CD4-positive, alpha-beta T cell treated with Interleukin-17A for 1 hour (primary cell): ENCODE results near the gene NKX1-2.

Experiments used
- DNase-seq: peaks from one replicate; pipeline ENCODE4 v3.0.0-alpha.2; 2020

The NKX1-2 gene

DNA sequence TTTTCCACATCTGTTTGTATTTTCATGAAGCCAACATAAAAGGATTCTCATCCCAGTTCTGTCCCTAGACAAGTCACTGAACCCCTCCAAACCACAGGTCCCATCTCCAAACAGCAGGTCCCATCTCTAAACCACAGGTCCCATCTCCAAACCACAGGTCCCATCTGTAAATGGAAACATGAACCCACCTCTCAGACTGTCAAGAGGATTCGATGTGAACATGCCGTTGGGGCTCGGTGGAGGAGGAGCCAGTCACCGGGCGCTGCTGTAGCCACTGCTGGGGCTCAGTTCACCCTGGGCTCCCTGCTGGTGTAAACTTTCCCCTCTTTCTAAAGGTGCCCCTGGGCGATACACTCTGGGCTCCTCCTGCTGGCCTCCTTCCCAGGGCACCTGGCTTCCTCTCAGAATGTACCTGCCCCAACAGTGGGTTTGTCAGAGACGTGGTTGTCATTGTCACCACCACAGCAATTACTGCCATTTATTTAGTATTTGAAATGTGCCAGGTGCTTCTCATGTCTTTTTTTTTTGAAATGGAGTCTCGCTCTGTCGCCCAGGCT is 24.8 kb upstream of the NKX1-2 start:
- no peak for DNase-seq

DNA sequence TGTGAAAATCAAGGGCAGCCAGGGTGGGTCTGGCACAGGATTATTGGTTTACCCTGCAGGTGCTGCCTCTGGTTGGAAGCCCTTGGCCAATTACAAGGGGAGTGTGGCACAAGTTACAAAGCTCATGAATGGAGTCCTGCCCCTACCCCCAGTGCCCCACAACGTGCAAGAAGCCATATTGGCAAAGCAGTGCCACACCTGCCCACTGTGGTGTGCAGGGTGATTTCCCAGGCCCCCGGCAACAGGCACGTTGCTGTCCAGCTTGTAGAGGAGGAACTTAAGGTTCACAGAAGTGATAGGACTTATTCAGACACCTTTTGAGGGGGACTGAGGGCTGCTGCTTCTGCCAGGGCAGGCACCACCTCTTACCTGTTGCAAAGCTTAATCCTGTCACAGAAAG is 23.2 kb upstream of the NKX1-2 start:
- no peak for DNase-seq

DNA sequence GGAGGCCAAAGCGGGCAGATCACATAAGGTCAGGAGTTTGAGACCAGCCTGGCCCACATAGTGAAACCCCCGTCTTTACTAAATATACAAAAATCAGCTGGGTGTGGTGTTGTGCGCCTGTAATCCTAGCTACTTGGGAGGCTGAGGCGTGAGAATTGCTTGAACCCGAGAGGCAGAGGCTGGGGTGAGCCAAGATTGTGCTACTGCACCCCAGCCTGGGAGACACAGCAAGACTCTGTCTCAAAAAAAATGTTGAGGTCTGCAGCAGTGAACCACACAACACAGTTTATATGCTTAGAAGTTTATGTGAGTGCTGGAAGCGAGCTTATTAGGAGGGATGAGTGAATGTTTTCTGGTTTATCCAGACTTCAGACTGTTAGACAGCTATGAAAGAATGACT is 22.2 kb upstream of the NKX1-2 start:
- DNase-seq: no peak

DNA sequence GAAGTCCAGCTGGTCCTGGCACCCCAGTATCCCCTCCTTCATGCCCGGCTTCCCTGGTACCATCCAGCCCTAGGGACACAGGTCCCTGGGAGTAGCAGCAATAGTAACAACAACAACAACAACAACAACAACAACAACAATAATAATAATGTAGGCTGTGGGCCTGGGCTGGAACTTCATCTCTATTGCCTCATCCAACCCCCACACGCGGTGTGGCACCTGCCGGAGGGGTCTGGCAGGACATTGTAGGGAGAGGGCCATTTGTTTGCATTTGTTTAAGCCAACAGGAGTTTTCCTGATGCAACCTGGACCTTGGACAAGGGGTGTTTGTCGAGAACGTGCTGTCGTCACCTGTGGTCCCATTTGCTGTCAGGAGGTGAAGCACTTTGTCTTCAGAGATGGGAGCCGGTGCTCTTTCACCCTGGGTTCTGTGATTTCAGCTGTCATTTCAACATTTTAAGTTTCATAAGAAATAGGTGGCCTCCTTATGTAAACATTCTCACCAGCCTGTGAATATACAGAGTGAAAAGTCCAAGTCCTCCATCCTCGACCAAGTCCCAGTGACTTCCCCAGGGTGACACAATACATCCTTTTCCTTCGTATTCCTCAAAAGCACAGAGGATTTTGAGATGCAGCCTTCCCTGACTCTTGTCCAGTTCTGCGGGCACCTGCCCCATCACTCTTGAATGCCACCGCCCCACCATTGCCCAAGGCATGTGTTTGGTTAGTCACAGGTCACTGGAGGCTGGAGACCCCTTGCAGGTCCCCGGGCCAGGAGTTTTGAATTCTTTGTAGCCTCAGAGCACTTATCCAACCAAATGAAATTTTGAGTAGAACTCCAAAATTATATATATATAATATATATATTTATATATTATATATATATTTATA is 21.0 kb upstream of the NKX1-2 start:
- DNase-seq: no peak

GRCh38 chr10:124469956-124470484 is 20.2 kb upstream of the NKX1-2 start:
- no peak for DNase-seq

GRCh38 chr10:124468624-124469023 is 18.8 kb upstream of the NKX1-2 start:
- DNase-seq: no peak

DNA sequence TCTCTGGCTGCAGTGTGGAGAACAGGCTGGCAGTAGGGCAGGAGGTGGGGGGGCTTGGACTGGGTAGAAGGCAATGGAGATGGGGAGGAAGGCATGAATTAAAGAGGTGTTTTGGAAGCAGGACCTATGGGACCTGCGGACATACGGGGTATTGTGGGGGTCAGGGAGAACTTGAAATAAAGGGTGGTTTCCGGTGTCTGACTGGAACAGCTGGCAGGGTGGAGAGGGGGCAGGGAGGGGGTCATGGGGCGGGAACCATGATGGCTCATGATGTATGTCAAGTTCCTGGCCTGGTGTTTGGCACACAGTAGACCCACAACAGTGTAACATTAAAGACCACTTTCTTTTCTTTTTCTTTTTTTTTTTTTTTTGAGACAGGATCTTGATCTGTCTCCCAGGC is 17.3 kb upstream of the NKX1-2 start:
- DNase-seq: no peak

DNA sequence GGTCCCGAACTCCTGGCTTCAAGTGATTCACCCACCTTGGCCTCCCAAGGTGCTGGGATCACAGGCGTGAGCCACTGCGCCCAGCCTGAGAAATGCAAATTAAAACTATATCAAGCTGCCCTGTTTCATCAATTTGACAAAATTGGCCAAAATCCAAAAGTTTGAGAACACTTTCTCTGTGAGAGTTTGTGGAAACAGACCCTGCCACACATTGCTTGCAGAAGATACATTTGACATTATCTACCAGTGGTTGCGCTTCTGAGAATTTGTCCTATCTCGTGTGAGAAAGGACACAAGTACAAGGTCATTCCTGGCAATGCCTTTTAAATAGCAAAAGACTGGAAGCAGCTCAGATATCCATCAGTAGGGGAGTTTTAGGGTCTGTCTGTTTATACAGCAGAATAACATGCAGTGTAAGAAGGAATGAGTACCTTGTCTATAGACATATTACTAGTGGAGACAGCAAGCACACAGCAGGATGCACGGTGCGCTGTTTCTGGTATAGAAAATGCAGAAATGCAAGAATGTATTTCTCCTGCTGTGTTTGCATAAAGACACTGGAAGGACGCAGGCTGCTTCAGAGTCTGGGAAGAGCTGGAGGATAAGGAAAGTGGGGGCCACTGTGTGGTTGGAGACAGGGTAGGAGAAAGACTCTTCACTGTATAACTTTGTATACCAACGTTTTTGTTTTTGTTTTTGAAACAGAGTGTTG is 16.1 kb upstream of the NKX1-2 start:
- DNase-seq: no peak

DNA sequence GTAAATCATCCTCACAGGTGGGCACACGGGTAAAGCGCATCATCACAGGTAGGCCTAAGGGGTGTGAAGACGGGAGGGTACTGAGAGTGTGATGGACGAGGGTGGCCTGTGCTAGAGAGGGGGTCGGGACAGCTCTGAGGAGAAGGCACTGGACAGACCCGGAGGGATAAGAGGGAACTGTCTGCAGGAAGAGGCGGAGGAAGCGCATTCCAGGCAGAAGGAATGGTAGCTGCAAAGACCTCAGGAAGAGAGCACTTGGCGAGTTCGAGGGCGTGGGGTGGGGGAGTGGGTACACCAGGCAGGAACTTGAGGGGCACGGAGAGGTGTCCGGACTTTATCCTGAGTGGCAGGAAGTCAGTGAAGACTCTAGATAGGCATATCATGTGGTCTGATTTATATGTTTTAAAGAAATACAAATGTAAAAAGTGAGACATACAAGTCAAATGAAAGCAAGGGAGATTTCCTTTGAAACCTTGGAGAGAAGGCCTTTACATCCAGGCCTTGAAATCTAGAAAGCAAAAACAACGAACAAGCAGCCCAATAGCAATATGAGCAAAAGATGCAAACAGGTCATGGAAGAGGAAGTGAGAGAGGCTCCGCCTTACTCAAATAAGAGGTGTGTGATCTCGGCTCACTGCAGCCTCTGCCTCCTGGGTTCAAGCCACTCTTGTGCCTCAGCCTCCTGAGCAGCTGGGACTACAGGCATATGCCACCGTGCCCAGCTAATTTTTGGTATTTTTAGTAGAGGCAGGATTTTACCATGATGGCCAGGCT is 15.4 kb upstream of the NKX1-2 start:
- DNase-seq: no peak

GRCh38 chr10:124464028-124464965 is 14.5 kb upstream of the NKX1-2 start:
- no peak for DNase-seq

GRCh38 chr10:124462348-124462695 is 12.5 kb upstream of the NKX1-2 start:
- DNase-seq: no peak

- DNase-seq: peak; percentile 86
Measured at GRCh38 chr10:124461642-124462347, 12.0 kb upstream of the NKX1-2 start, which contains the start of gene LHPP. Gene LHPP (plus strand): TSS chr10:124461823. CDS start chr10:124461863, 40 bp downstream.

DNA sequence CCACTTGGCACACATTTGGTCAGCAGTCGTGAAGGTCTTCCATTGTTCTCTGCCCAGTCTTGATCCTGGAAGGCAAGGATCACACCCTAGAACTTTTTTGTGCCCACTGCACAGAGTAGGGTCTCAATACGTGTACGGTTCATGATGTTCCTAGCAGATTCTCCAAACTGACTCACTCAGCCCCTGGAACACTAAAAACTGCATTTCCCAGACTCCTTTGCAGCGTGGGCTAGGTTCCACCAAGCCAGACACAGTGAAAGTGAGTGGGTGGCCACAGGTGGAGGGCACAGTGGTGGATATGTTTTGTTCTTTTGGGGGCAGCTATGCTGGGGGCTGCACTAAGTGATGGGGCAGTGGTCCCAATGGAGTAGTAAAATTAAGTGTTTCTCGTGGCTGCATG is 10.3 kb upstream of the NKX1-2 start:
- no peak for DNase-seq

- no peak for DNase-seq
Measured at GRCh38 chr10:124459395-124459794, 9.6 kb upstream of the NKX1-2 start.

- no peak for DNase-seq
Measured at GRCh38 chr10:124458889-124459288, 9.1 kb upstream of the NKX1-2 start.

DNA sequence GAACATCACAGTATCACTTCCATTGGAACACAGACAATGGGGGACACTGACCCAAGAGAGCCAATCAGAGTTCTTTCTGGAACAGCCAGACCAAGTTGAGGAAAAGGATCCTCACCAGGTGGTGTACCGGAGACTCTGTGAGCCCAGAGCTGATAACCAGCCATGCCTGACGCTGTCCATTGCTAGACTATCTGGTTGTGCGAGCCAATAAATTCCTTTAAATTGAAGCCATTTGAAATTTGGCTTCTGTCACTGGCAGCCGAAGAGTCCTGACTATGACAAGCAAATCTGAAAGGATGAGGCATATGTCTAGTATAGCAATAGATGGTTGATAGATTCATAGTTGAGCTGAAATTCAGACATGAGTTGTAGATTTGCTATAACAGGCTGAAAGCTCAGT is 8.6 kb upstream of the NKX1-2 start:
- DNase-seq: no peak

DNA sequence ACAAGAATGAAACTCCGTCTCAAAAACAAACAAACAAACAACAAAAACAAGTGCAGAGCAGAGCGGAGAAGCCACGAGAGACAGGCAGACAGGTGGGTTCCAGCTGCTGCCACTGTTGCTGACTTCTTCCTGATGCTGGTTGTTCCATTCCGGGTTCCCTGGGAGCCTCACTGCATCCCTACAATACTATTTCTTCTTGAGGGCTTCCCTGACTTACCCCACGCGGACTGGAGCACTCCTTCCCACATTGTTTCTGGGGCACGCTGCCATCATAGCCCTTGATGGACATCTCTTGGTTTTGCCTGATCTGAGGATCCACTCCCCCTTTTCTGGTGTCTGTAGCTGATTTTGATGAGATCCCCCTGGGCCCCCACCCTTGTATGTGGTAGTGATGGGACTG is 5.6 kb upstream of the NKX1-2 start:
- DNase-seq: no peak

- no peak for DNase-seq
Measured at GRCh38 chr10:124453960-124454610, 4.2 kb upstream of the NKX1-2 start.

DNA sequence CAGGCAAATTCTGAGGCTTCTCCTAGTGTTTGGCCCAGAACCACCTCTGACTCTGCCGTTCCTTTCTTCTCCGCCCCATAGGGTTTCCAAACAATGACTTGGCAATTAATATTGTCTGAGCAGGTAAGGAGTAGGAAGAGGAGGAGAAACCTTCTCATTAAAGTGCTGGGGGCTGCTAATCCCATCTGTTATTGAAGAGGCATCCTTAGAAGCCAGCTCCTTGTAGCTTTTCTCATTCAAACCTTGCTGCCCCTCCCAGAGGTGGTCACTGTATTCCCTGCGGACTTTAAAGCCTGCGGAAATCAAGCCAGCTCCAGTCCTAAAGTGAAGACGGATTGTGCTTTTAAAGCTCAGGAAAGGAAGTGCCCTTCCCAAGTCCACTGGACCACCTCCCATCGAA is 1.4 kb upstream of the NKX1-2 start:
- no peak for DNase-seq

DNA sequence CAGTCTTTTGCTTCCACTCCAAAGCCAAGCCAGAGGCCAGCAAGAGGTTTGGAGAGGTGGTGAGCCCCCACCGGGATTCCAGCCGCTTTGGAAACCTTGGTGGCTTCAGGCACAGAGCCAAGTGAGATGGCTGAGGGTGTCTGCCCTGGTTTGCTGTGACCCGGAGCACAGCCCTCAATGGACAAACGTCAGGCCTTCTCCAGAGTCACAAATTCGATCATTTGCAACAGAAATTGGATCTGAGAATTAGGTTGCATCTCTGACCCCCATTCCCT is 885 bp upstream of the NKX1-2 start:
- DNase-seq: no peak
